HG03558 (cell line): ENCODE measurements around the gene KIF13A.
"Not testable (repeated sequence)": the region's sequence is repeated elsewhere in the genome, so short reads cannot be mapped to it uniquely, and the experiment has no call there.

Experiments
- ATAC-seq: cut with Tn5 transposase; IDR thresholded peaks from one replicate; pipeline ENCODE4 v1.9.1; 2021; ENCODE audit warnings: moderate number of reproducible peaks; ENCODE audit not compliant: unreplicated experiment; ENCODE audit errors: extremely low read depth

Gene KIF13A

GRCh38 chr6:17971128-17972073 lies 16.0 kb downstream of the KIF13A start:
- ATAC-seq = no peak

GRCh38 chr6:17968876-17969275 lies 18.6 kb downstream of the KIF13A start:
- no peak for ATAC-seq

DNA sequence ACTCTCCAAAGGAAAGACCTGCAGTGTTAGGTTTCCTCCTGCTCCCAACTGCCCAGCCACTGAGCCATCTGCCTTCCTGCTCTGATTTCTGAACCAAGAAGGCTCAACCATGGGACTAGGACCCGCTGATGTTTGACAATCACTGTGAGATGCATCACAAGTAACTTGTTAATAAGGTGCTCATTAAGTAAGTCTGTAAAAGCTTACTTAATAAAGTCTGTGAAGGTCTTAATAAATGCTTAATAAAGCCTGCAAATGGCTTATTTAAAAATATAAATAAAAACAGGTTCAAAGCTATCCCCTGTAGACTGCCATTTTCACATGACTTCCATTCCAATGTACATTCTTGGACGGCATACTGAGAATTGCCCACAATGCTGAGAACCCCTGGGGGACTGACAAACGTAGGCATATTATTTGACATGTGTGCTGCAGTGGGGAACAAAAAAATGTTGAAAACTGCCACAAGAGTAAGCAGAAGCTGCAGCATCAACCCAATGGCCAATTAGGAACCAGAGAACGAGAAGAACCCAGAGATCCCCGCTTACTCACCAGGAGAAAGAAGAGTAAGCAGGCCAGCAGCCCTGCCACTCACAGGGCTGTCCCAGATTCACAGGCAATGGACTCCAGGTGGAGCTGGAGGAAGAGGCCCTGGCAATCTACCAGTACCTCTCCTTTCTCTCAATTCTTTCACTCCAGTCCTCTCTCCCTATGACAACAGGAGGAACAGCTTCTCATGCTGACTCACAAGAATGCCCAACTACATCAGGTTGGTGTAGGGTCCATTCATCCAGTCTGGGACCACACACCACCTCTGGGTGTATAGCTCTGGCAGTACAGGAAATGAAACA lies 19.5 kb downstream of the KIF13A start:
- no peak for ATAC-seq

GRCh38 chr6:17966451-17966850 lies 21.0 kb downstream of the KIF13A start:
- no peak for ATAC-seq

DNA sequence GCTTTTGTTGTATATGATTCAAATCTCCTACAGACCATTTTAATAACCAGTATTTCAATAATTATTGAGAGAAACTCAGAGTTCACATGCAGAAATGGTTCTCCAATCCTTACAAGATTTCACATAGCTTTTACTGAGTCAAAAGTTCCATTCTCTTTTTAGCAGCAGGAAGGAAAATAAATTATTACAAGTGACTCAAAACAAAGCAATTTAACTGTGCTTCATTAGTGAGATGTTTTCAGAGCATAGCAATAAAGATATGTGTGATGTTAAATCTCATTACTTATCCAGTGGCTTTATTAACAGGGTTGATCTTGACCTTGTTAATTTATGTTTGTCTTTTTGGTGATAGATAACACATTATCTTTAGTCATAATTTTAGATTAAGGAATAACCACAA lies 22.0 kb downstream of the KIF13A start:
- no peak for ATAC-seq

DNA sequence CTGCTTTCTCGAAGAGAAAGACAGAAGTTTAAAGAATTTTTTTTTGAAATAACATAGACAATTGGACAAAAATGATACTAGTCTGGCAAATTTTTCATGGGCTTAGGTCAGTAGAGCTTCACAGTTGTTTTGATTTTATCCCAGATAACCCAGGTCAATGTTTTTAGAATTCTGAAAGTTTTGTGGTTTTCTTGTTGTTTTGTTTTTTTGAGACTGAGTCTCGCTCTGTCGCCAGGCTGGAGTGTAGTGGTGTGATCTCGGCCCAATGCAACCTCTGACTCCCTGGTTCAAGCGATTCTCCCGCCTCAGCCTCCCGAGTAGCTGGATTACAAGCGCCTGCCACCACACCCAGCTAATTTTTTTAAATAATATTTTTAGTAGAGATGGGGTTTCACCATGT lies 22.8 kb downstream of the KIF13A start:
- ATAC-seq = no peak

DNA sequence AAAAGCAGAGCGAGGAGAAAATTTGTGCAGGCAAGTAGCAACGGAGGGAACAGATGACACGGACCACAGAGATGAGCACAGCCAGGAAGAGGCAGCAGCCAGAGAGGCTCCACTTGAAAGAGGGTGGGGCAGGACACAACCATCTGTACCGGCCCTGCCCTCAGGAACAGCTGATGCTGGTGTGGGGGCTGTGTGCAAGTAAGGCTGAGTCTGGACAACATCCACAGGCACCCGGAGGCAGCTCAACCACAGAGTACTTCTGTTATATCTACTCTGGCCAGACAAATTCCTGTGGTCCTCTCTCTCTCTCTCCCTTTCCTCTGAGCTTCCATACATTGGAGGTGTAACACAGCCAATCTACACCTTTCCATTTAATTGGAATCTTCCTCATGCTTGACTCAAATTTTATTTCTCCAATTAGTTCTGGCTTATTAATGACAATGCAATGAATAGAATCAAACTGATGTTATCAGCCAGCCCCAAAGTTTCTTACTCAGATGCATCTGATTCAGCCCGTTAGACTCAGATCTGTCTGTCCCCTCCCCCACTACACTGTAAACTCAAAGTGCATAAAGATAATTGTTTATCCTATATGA lies 24.9 kb downstream of the KIF13A start:
- no peak for ATAC-seq

GRCh38 chr6:17959302-17959701 lies 28.1 kb downstream of the KIF13A start:
- ATAC-seq = no peak

- ATAC-seq = no peak
Measured at GRCh38 chr6:17957904-17958620, 29.4 kb downstream of the KIF13A start.

DNA sequence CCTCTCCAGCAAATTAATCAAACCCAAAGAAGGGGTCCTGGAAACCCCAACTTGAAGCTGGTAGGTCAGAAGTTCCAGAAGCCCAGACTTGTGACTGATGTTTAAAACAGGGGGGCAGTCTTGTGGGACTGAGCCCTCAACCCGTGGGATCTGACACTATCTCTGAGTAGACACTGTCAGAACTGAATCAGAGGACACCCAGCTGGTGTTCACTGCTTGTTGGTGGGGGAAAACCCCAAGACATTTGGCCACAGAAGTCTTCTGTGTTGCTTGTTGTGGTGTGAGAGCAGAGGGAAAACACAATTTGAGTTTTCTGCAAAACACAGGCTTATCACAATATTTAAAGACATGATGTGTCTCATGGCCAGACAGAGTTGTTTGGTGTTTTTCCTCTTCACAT lies 29.9 kb downstream of the KIF13A start:
- ATAC-seq = peak; percentile 68

- no peak for ATAC-seq
Measured at GRCh38 chr6:17957086-17957485, 30.3 kb downstream of the KIF13A start.

DNA sequence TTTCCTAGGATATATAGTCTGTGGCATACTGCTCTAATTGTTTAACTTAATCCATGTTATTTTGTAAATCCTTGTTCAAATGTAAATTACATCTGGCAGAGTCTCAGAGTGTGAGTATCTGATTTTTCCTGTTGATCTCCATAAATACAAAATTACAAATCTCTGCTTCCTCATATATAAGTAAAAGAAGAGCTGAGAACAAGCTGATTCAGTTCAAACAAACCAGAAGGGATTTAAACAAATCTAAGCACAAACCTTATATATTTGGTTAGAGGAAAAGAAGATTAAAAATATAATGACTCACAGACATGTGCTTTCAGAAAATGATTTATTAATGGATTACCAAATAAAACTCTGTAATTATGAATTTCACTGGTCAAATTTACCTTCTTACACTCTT lies 37.3 kb downstream of the KIF13A start:
- ATAC-seq = no peak

- no peak for ATAC-seq
Measured at GRCh38 chr6:17949168-17949567, 38.3 kb downstream of the KIF13A start.

GRCh38 chr6:17948725-17949124 lies 38.7 kb downstream of the KIF13A start:
- no peak for ATAC-seq

DNA sequence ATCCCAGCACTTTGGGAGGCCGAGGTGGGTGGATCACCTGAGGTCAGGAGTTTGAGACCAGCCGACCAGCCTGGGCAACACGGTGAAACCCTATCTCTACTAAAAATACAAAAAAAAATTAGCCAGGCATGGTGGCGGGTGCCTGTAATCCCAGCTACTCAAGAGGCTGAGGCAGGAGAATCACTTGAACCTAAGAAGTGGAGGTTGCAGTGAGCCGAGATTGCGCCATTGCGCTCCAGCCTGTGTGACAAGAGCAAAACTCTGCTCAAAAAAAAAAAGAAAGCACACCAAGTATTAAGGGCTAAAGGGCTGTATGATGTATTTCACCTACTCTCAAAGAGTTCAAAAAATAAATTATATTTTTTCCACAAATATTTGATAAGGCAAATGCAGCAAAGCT lies 39.9 kb downstream of the KIF13A start:
- not testable (repeated sequence) for ATAC-seq

- no peak for ATAC-seq
Measured at GRCh38 chr6:17945575-17945974, 41.9 kb downstream of the KIF13A start.

GRCh38 chr6:17945111-17945510 lies 42.3 kb downstream of the KIF13A start:
- no peak for ATAC-seq

DNA sequence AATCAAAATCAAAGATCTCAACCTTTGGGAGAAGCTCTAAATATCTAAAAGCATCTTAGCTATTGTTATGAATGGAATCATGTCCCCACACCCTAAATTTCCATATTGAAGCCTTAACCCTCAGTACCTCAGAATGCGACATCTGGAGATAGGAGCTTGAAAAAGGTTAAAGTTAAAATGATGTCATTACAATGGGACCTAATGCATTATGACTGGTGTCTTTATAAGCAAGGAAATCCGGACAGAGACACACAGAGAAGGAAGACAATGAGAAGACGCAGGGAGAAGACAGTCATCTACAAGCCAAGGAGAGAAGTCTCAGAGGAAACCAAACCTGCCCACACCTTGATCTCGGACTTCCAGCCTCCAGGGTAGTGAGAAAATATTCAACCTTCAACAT lies 46.1 kb downstream of the KIF13A start:
- no peak for ATAC-seq

DNA sequence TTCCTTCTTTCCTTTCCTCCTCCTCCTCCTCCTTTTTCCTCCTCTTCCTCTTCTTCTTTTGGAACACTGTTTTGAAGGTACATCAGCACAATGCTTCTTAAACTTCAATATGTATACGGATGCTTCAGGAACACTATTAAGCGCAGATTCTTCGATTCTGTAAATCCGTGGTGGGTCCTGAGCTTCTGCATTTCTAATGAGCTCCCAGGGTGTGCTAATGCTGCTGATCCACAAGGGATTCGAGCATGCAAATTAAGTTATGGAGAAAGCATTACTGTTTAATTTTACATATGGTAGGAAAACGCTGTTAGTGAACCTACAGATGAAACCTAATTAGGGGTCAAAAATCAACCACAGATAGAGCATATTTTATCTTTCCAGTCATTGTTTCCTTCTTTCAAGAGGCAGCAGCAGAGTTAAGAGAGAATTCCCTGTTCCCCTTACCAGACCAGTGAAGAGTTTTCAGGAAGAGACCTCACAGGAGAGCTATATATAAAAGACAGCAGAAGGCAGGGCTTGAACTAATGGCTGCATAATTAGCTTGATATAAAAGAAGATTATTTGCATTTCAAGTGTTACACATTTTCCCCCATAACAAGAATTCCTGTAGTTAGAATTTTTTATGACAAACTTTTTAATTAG lies 47.2 kb downstream of the KIF13A start:
- no peak for ATAC-seq

DNA sequence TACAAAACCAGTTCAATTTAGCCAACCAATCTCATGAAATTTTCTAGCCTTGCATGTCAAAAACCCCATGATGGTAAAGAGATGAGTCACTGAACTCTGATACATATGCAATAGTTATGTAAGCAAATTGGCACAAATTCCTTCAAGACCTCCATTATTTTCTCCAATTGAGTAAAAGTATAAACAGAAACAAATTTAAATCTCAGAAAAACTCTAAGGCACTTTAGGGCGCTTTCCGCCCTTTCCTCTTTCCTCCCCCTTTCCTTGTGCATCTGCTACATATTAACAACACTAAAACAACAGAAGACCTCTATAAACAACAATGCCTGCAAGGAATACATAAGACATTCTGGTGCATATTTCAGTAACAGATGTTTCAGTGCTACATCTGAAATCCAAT lies 48.5 kb downstream of the KIF13A start:
- ATAC-seq = no peak
